ENCODE results near the gene STN1. TPM values are rescaled to one million over a fixed set of nuclear protein-coding genes. Genes with fewer than 3 reads are reported as not detected.

Gene STN1
- 23.0 and 41.2 TPM in 2 replicates for total RNA-seq

GRCh38 chr10:103918053-103918846 lies at the start of gene STN1:
STN1 (minus strand) TSS chr10:103918184; CDS start chr10:103917594, 590 bp downstream.

GRCh38 chr10:103966671-103967447 lies 48.9 kb upstream of the STN1 start, which contains the start of gene SLK:
SLK (plus strand) TSS chr10:103967140; CDS start chr10:103967746, 606 bp downstream.

GRCh38 chr10:103855424-103855823 lies 62.6 kb downstream of the STN1 start, which contains the start of gene SH3PXD2A:
SH3PXD2A (minus strand) TSS chr10:103855576; CDS start chr10:103855266, 310 bp downstream.

Other genes with a start within 250 kb of the STN1 start
- 17.9 and 34.6 TPM in 2 replicates for gene SH3PXD2A, start 62.6 kb downstream of the STN1 start, total RNA-seq
- 67.6 and 87.3 TPM in 2 replicates for gene SLK, start 49.0 kb upstream of the STN1 start, total RNA-seq
- under 0.01 and 0.33 TPM in 2 replicates for gene COL17A1, start 167.7 kb upstream of the STN1 start, total RNA-seq
- 10.4 and 11.7 TPM in 2 replicates for gene SFR1, start 204.0 kb upstream of the STN1 start, total RNA-seq